Fibroblast of villous mesenchyme (primary cell): ENCODE measurements around the gene CXCL10. TPM values are rescaled to one million over a fixed set of nuclear protein-coding genes. Genes with fewer than 3 reads are reported as not detected.

ENCODE experiments used
- DNase-seq: peaks from one replicate; pipeline ENCODE4 v3.0.0-alpha.2; 2010; ENCODE audit warnings: low read depth
- H3K4me3 ChIP-seq: 2 replicates; pipeline ENCODE4 v1.5.1; 2011; ENCODE audit warnings: low read depth, mild to moderate bottlenecking, low read length
- total RNA-seq: library from RNA; depleted of rRNA; stranded (reverse); fragments of >200 nt; gene quantifications from 2 replicates; pipeline ENCODE4 v1.2.3, GENCODE V29; 2012
- TF ChIP-seq, protein P1 (sequence below): IDR thresholded peaks from 2 replicates; pipeline ENCODE4 v1.5.1; 2012; ENCODE audit warnings: low read depth, mild to moderate bottlenecking, low read length; ENCODE audit not compliant: insufficient read depth

CXCL10 gene
- under 0.01 and 0.86 TPM in 2 replicates for total RNA-seq

DNA sequence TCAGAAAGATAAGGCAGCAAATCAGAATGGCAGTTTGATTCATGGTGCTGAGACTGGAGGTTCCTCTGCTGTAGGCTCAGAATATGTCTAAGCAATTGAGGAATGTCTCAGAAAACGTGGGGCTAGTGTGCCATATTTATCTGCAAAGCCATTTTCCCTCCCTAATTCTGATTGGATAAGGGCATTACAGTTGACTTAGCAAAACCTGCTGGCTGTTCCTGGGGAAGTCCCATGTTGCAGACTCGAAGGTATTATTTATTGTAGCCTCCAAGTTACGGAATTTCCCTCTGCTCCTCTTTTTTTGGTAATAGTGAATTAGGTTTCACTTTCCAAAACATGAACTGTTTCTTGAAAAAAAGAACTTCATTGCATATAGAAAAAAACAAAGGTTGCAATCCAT, at the start of gene CXCL10:
TSS of gene CXCL10 (minus strand) at position 109 of the 400 bp plus-strand sequence. CDS start at position 43, 66 bp downstream.
- no peak within 1 kb of the TSS for H3K4me3 ChIP-seq
- peak; percentile 30 for DNase-seq
- TF ChIP-seq, protein P1, sequence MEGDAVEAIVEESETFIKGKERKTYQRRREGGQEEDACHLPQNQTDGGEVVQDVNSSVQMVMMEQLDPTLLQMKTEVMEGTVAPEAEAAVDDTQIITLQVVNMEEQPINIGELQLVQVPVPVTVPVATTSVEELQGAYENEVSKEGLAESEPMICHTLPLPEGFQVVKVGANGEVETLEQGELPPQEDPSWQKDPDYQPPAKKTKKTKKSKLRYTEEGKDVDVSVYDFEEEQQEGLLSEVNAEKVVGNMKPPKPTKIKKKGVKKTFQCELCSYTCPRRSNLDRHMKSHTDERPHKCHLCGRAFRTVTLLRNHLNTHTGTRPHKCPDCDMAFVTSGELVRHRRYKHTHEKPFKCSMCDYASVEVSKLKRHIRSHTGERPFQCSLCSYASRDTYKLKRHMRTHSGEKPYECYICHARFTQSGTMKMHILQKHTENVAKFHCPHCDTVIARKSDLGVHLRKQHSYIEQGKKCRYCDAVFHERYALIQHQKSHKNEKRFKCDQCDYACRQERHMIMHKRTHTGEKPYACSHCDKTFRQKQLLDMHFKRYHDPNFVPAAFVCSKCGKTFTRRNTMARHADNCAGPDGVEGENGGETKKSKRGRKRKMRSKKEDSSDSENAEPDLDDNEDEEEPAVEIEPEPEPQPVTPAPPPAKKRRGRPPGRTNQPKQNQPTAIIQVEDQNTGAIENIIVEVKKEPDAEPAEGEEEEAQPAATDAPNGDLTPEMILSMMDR, result no peak

DNA sequence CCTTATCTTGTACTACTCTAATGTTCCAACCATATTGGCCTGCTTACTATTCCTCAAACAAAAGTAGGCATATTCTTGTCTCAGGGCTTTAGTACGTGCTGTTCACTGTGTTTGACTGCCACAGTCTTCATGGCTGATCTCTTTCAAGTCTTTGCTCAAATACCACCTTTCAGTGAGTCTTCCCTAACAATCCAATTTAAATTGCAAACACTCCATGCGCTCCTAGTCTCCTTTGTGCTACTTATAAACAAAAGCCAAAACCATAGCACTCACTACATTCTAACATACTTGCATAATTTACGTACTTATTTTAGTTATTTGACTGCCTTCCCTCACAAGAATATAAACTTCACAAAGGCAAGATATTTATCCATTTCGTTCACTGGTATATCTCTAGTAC, 49.5 kb upstream of the CXCL10 start:
- TF ChIP-seq, protein P1, result no peak

GRCh38 chr4:76067652-76068286, 44.5 kb upstream of the CXCL10 start:
- DNase-seq, result peak; percentile 79
- TF ChIP-seq, protein P1, result peak; percentile 85
- no peak overlapping the region for H3K4me3 ChIP-seq

More for the DNA sequence above, 49.5 kb upstream of the CXCL10 start:
- no peak overlapping the region for H3K4me3 ChIP-seq
- DNase-seq, result no peak

DNA sequence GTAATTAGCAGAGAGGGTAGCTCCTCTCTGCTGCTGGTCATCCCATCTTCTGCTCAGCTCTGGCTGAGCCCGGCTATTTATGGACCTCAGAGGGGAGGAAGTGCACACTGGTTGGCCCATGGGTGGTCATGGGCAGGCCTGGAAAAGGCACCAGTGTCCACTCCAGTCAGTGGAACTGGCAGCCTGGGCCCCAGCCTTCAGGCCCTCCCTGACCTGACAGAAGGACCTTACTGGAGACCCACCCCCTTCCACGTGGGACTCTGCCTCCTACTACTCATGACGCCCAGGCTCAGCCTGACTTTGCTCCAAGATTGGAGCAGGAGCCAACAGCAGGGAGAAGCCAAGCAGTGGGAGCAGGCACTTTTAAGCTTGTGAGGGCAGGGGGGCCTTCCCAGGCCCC, 43.2 kb upstream of the CXCL10 start:
- H3K4me3 ChIP-seq, result no peak overlapping the region
- DNase-seq, result no peak
- TF ChIP-seq, protein P1, result no peak

GRCh38 chr4:76061982-76062381, 38.7 kb upstream of the CXCL10 start:
- TF ChIP-seq, protein P1, result no peak
- peak; percentile 17 for DNase-seq
- no peak overlapping the region for H3K4me3 ChIP-seq

DNA sequence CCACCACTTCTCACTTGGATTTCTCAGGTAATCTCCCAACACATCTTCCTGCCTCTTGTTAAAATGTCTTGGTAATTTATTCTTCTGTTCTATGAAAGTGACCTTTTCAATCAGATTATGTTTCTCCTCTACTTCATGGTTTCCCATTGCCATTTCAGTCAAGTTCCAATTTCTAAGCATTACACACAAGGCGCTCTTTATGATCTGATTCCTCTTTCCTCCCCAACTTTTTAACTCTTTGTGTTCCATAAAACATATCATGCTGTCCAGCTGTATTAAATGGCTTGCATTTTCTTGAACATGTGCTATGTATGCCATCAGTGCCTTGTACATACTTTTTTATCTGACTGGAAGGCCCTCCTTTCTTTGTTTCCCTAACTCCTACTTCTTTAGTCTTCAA, 38.1 kb upstream of the CXCL10 start:
- no peak for DNase-seq
- H3K4me3 ChIP-seq, result no peak overlapping the region
- TF ChIP-seq, protein P1, result no peak

GRCh38 chr4:76060506-76060905, 37.2 kb upstream of the CXCL10 start:
- no peak overlapping the region for H3K4me3 ChIP-seq
- TF ChIP-seq, protein P1, result no peak
- DNase-seq, result no peak
